H1 (cell line): ENCODE results near the gene PREX1. TPM values are rescaled to one million over a fixed set of nuclear protein-coding genes. Genes with fewer than 3 reads are reported as not detected.

ENCODE experiments used
- CHD1 ChIP-seq: IDR thresholded peaks from 2 replicates; pipeline ENCODE4 v1.6.1; 2012; ENCODE audit warnings: low read depth, low read length, improper control_type of control experiment
- CHD7 ChIP-seq: fragments of 300-600 bp; sonication (generic); IDR thresholded peaks from 2 replicates; pipeline ENCODE4 v1.7.1; 2012; ENCODE audit warnings: low read length, moderate library complexity, mild to moderate bottlenecking, inconsistent platforms; ENCODE audit not compliant: insufficient replicate concordance
- GTF2F1 ChIP-seq: IDR thresholded peaks from 2 replicates; pipeline ENCODE4 v1.6.1; 2012; ENCODE audit warnings: low read depth, low read length, improper control_type of control experiment, borderline replicate concordance
- HDAC2 ChIP-seq, 2 experiments: fragments of 300-600 bp in 1 of 2; sonication (generic) in 1 of 2; IDR thresholded peaks; 2 replicates each; pipeline ENCODE4 v1.6.1; 2011 to 2012; ENCODE audit warnings: low read depth in 2 of 2, low read length in 2 of 2, mild to moderate bottlenecking in 2 of 2, moderate library complexity in 2 of 2, borderline replicate concordance in 1 of 2, inconsistent platforms in 1 of 2
- MAX ChIP-seq: IDR thresholded peaks from 2 replicates; pipeline ENCODE4 v1.6.1; 2012; ENCODE audit warnings: inconsistent platforms
- POLR2AphosphoS5 ChIP-seq: IDR thresholded peaks from 2 replicates; pipeline ENCODE4 v1.6.1; 2011; ENCODE audit warnings: low read depth, low read length
- SIN3A ChIP-seq, 2 experiments: IDR thresholded peaks in 1 of 2; conservative IDR thresholded peaks in 1 of 2; 2 replicates each; pipeline ENCODE4 v1.6.1; 2011 to 2012; ENCODE audit warnings: low read length in 2 of 2, improper control_type of control experiment in 1 of 2, low read depth in 1 of 2, mild to moderate bottlenecking in 1 of 2
- SIRT6 ChIP-seq: IDR thresholded peaks from one replicate; pipeline ENCODE4 v1.7.1; 2012; ENCODE audit warnings: low read length, inconsistent platforms
- SP2 ChIP-seq: IDR thresholded peaks from 2 replicates; pipeline ENCODE4 v1.6.1; 2012; ENCODE audit warnings: mild to moderate bottlenecking, low read length, inconsistent platforms
- SP4 ChIP-seq: IDR thresholded peaks from 2 replicates; pipeline ENCODE4 v1.6.1; 2012; ENCODE audit warnings: low read length, inconsistent platforms
- TEAD4 ChIP-seq: IDR thresholded peaks from 2 replicates; pipeline ENCODE4 v1.6.1; 2012; ENCODE audit warnings: low read depth, low read length, inconsistent platforms, mixed read lengths
- polyA plus RNA-seq, 7 experiments: library from polyadenylated mRNA; depleted of rRNA in 3 of 7; stranded (reverse) in 5 of 7; unstranded in 2 of 7; fragments of >200 nt in 5 of 7; fragments of 200-250 nt in 2 of 7; gene quantifications; 1 replicate in 5 of 7; 2 replicates in 1 of 7; 4 replicates in 1 of 7; pipeline versions ENCODE4 v1.2.1 to v1.2.3, GENCODE V29; 2011 to 2013; ENCODE audit warnings: missing spikeins in 2 of 7, mixed read lengths in 2 of 7
- total RNA-seq: library from RNA; stranded (reverse); fragmentation: NEBNext Ultra II Directional; extraction: Animal tissue kit (Norgen Biotek cat#: 25700); gene quantifications from 2 replicates; pipeline ENCODE4 v1.2.1, GENCODE V29; 2021

PREX1 gene
- total and polyA plus RNA-seq, 2 of the 8 experiments (the other 6 are each of a cell fraction or from before 2014, with no cell fraction given) = 10.7 to 12.8 TPM

- TF ChIP-seq CHD7 = no peak
- no peak for TF ChIP-seq POLR2AphosphoS5
- no peak for TF ChIP-seq CHD1
- no peak for TF ChIP-seq SP2
- TF ChIP-seq SP4 = no peak
- no peak for TF ChIP-seq SIRT6
- TF ChIP-seq SIN3A (conservative IDR thresholded peaks at IDR 0.05 in 1 of 2, IDR thresholded peaks at IDR 0.05 in 1 of 2; ENCODE audit: low read depth in 1 of 2, low read length in 2 of 2) = no peak
- no peak for TF ChIP-seq GTF2F1
- no peak for TF ChIP-seq TEAD4
- no peak for TF ChIP-seq MAX
- TF ChIP-seq HDAC2 (IDR thresholded peaks at IDR 0.05; ENCODE audit: borderline replicate concordance in 1 of 2, low read depth in 2 of 2, low read length in 2 of 2) = no peak
Measured at GRCh38 chr20:48681201-48681872, 146.5 kb downstream of the PREX1 start (continued).
